ENCODE data around the gene LOXL3. TPM values are rescaled to one million over a fixed set of nuclear protein-coding genes. Genes with fewer than 3 reads are reported as not detected.
A peak's percentile ranks its signal among the peaks of the same experiment; 100 is the strongest.

LOXL3 gene
- total and polyA plus RNA-seq, 2 donors (not counting 1 experiment from before 2014, with no cell fraction given), result 0.97 to 1.2 TPM

DNA sequence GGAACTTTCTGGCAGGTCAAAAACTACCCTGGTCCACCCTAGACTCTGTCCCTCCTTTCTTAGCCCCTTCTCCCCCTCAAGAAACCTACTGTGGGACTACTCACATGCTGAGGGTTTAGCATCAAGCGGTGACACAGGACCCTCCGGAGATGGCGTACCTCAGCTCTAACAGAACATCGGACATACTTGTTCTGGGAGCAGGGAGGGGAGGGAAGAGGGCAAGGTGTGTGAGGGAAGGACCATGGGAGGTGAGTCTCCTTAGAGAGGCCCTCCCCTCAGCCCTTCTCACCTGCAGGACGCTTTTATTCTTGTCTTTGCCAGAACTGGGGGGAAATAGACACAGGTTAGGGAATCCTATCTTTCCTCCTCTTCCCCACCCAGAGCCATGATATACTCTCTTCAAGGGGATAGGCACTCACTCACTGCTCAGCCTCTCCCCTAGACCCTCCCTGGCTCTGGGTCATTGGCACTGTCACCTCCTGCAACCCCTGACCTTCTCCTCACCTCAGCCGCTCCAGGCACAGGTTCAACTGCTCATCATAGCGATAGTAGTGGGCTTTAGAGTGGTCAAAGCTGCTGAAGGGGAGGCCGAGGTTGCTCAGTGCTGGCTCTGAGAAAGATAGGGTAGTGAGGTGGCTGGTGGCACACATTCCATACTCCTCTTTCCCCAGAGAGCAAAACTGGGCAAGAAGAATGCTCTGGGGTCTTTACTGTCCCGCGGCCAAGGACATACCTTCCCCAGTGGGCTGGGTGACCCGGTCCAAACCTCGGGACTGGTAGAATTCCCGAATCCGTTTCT is 48.1 kb downstream of the LOXL3 start:
- WGBS (ENCODE audit: insufficient coverage), result 100% methylated on average over 2 of the region's 14 CpGs
- Histone ChIP-seq H3K36me3 (replicated peaks in 1 of 2; ENCODE audit: control extremely low read depth in 1 of 2, control insufficient read depth in 1 of 2, extremely low read depth in 1 of 2, insufficient read depth in 2 of 2, low read length in 1 of 2) (peaks cover 0 to 10% of the 10 kb centered on the region in 2 experiments), H2AFZ (ENCODE audit: insufficient read depth, low read depth, low read length, poor library complexity, severe bottlenecking) (no peak overlapping the region), H3K27ac (ENCODE audit: low read length in 2 of 2) (no peak overlapping the region), H3K9me3 (ENCODE audit: control extremely low read depth in 1 of 3, control insufficient read depth in 2 of 3, insufficient read depth in 1 of 3, low read length in 2 of 3) (peaks cover 0 to 13% (median 0%) of the 10 kb centered on the region in 3 donors), H3K9ac (ENCODE audit: low read length) (no peak overlapping the region), H3K4me2 (replicated peaks; ENCODE audit: low read depth, low read length, poor library complexity, severe bottlenecking) (no peak overlapping the region), H3K4me3 (ENCODE audit: control extremely low read depth in 1 of 5, extremely low read depth in 1 of 5, insufficient read depth in 1 of 5, low read depth in 2 of 5, low read length in 4 of 5) (no peak overlapping the region), H3K27me3 (replicated peaks in 1 of 4; ENCODE audit: control extremely low read depth in 1 of 4, control insufficient read depth in 3 of 4, insufficient read depth in 4 of 4, low read length in 3 of 4) (peaks cover 0 to 58% (median 16%) of the 10 kb centered on the region in 4 experiments), H4K20me1 (ENCODE audit: control insufficient read depth, insufficient read depth, low read length, poor library complexity, severe bottlenecking) (no peaks in the 10 kb centered on the region), H3K4me1 (ENCODE audit: control insufficient read depth in 2 of 2, insufficient read depth in 2 of 2, low read length in 2 of 2) (peaks cover 36 to 42% of the 10 kb centered on the region in 2 donors), H3K79me2 (ENCODE audit: control insufficient read depth, insufficient read depth, low read length) (peaks cover 8% of the 10 kb centered on the region)
- intact Hi-C loops (cut with micrococcal nuclease), result loop anchor here (5.0 kb wide), 1 partner anchor 147 kb away; the partner anchor contains the start of gene SEMA4F
- TF ChIP-seq, protein P1, sequence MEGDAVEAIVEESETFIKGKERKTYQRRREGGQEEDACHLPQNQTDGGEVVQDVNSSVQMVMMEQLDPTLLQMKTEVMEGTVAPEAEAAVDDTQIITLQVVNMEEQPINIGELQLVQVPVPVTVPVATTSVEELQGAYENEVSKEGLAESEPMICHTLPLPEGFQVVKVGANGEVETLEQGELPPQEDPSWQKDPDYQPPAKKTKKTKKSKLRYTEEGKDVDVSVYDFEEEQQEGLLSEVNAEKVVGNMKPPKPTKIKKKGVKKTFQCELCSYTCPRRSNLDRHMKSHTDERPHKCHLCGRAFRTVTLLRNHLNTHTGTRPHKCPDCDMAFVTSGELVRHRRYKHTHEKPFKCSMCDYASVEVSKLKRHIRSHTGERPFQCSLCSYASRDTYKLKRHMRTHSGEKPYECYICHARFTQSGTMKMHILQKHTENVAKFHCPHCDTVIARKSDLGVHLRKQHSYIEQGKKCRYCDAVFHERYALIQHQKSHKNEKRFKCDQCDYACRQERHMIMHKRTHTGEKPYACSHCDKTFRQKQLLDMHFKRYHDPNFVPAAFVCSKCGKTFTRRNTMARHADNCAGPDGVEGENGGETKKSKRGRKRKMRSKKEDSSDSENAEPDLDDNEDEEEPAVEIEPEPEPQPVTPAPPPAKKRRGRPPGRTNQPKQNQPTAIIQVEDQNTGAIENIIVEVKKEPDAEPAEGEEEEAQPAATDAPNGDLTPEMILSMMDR (IDR thresholded peaks at IDR 0.05), result no peak
- TF ChIP-seq EZH2 (IDR thresholded peaks at IDR 0.05; ENCODE audit: borderline replicate concordance, insufficient read depth, low read depth, low read length, poor library complexity, severe bottlenecking), result no peak
- Mint-ChIP-seq H3K4me1 (peaks cover 63% of the 10 kb centered on the region), H3K27me3 (peaks cover 49% of the 10 kb centered on the region), H3K27ac (peak overlapping the region; percentile 57), H3K4me3 (peak overlapping the region; percentile 44), H3K9me3 (ENCODE audit: insufficient read depth) (no peaks in the 10 kb centered on the region)
- no peak for ATAC-seq (ENCODE audit: low read depth)
- POLR2A ChIA-PET, result no interaction called here
- no peak for DNase-seq
- CTCF ChIA-PET, result interaction anchor here (1.1 to 8.1 kb wide), 8 partner anchors 11 to 88 kb away, joined by 3 to 111 read pairs (median 6); partner anchors contain the start of genes AUP1, HTRA2 and LOXL3

DNA sequence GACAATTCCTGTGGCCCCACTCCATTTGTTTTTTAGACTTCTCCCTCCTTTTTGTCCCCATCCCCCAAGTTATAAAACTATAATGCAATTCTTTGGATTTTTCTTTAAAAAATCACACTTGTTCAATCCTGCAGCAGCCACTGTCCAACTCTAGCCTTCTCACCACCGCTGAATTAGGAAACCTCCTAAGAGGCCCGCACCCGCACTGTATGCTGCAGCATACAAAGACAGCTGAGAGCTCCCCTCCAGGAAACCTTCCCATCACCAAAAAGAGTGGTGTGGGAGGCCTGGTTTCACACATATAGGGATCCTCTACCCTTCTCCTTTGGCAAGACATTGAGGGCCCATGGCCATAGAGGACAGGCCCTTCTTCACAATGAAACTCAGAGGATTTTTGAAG is 49.2 kb downstream of the LOXL3 start:
- Mint-ChIP-seq H3K4me3 (peak overlapping the region; percentile 86), H3K27ac (peak overlapping the region; percentile 69), H3K9me3 (ENCODE audit: insufficient read depth) (no peaks in the 10 kb centered on the region), H3K4me1 (peaks cover 70% of the 10 kb centered on the region), H3K27me3 (peaks cover 51% of the 10 kb centered on the region)
- no peak overlapping the region for H3K4me3 ChIP-seq (ENCODE audit: control extremely low read depth in 1 of 5, extremely low read depth in 1 of 5, insufficient read depth in 1 of 5, low read depth in 2 of 5, low read length in 4 of 5)
- H3K9me3 ChIP-seq (ENCODE audit: control extremely low read depth in 1 of 3, control insufficient read depth in 2 of 3, insufficient read depth in 1 of 3, low read length in 2 of 3), result peaks cover 0 to 19% (median 0%) of the 10 kb centered on the region in 3 donors
- H3K79me2 ChIP-seq (ENCODE audit: control insufficient read depth, insufficient read depth, low read length), result peaks cover 8% of the 10 kb centered on the region
- ChIA-PET POLR2A (interaction anchor here (0.6 kb wide), 1 partner anchor 24 kb away, joined by 3 read pairs; no protein-coding TSS in a partner anchor), CTCF (interaction anchor here (0.8 to 8.1 kb wide), 7 partner anchors 9 to 83 kb away, joined by 3 to 111 read pairs (median 5); partner anchors contain the start of genes AUP1, CCDC142 and TTC31)
- DNase-seq (no peak), ATAC-seq (ENCODE audit: low read depth) (no peak)
- WGBS (ENCODE audit: insufficient coverage), result 100% methylated on average over 2 of the region's 3 CpGs
- H3K27me3 ChIP-seq (replicated peaks in 1 of 4; ENCODE audit: control extremely low read depth in 1 of 4, control insufficient read depth in 3 of 4, insufficient read depth in 4 of 4, low read length in 3 of 4), result peaks cover 0 to 63% (median 23%) of the 10 kb centered on the region in 4 experiments
- no peak overlapping the region for H3K27ac ChIP-seq (ENCODE audit: low read length in 2 of 2)
- H3K4me2 ChIP-seq (replicated peaks; ENCODE audit: low read depth, low read length, poor library complexity, severe bottlenecking), result no peak overlapping the region
- no peak for TF ChIP-seq EZH2 (IDR thresholded peaks at IDR 0.05; ENCODE audit: borderline replicate concordance, insufficient read depth, low read depth, low read length, poor library complexity, severe bottlenecking)
- TF ChIP-seq, protein P1 (IDR thresholded peaks at IDR 0.05), result no peak
- intact Hi-C loops (cut with micrococcal nuclease), result no loop called here
- H2AFZ ChIP-seq (ENCODE audit: insufficient read depth, low read depth, low read length, poor library complexity, severe bottlenecking), result no peak overlapping the region
- no peak overlapping the region for H3K9ac ChIP-seq (ENCODE audit: low read length)
- H3K36me3 ChIP-seq (replicated peaks in 1 of 2; ENCODE audit: control extremely low read depth in 1 of 2, control insufficient read depth in 1 of 2, extremely low read depth in 1 of 2, insufficient read depth in 2 of 2, low read length in 1 of 2), result peaks cover 0 to 10% of the 10 kb centered on the region in 2 experiments
- peaks cover 45 to 48% of the 10 kb centered on the region in 2 donors for H3K4me1 ChIP-seq (ENCODE audit: control insufficient read depth in 2 of 2, insufficient read depth in 2 of 2, low read length in 2 of 2)
- H4K20me1 ChIP-seq (ENCODE audit: control insufficient read depth, insufficient read depth, low read length, poor library complexity, severe bottlenecking), result no peaks in the 10 kb centered on the region
